HG03025 (cell line): Measurements from ENCODE around the gene CSH1.
"Not testable (repeated sequence)": the region's sequence is repeated elsewhere in the genome, so short reads cannot be mapped to it uniquely, and the experiment has no call there.

Source experiments
- ATAC-seq: cut with Tn5 transposase; IDR thresholded peaks from one replicate; pipeline ENCODE4 v1.9.1; 2021; ENCODE audit warnings: mild to moderate bottlenecking, moderate library complexity; ENCODE audit not compliant: unreplicated experiment, low FRiP score

The CSH1 gene

GRCh38 chr17:63928966-63929695, 32.8 kb upstream of the CSH1 start:
- no peak for ATAC-seq

DNA sequence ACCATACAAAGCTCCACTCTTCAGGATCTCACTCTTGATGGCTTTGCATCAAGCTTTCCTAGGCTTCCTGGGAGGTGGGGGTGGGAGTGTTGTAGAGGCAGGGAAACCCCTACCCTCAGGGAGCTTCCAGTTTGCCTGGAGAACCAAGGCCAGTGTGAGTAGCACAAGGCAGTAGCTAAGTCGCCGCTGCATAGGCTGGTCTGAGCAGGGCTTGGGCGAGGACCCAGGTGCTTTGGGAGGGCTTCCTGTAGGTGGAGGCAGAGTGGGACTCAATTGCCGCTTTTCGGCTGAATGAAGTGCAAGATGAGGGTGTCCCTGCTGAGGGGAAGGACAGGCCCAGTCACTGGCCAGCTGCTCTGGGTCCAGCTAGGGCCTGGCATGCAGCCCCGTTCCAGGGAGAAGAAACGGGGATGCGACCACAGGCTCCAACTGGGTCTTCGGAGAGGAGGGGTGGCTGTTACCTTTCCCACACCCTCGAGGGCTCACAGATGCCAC, 31.8 kb upstream of the CSH1 start:
- ATAC-seq, result no peak

GRCh38 chr17:63927464-63928171, 31.2 kb upstream of the CSH1 start:
- no peak for ATAC-seq

GRCh38 chr17:63926164-63926563, 29.8 kb upstream of the CSH1 start:
- no peak for ATAC-seq

DNA sequence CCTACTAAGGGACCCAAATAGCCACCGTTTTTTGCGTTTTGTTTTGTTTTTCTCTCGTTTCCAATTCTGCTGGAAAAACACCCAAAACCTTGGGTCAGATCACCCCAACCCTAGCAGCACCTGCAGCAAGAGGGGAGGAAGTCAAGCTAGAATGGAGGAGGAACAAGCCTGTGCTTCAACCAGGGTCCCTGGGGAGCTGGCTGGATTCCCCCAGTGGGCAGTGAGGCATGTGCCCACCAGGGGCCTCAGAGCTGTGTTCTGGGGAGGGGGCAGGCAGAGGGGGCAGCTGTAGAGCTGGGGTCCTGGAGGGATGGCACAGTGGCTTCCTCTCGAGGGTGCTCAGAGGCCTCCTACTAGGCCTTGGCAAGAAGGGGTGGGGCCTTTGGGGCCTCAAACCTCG, 29.2 kb upstream of the CSH1 start:
- no peak for ATAC-seq

DNA sequence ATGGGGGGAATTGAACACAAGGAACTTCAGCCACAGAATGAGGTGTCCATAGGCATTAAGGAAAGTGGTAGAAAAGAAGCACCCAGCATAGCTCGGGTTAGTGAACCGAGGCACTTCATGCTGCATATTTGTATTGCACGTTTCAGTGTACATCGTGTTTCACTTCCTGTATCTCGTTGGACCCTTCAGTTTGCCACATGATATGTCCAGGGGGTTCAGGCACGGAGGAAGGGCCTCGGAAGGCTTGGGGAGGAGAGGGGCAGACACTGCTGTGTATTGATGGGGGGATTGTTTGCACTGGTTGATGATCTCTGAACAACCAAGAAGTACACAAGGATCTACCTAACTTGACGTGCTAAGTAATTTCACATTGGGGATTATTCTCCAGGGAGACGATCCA, 26.0 kb upstream of the CSH1 start:
- ATAC-seq, result not testable (repeated sequence)

DNA sequence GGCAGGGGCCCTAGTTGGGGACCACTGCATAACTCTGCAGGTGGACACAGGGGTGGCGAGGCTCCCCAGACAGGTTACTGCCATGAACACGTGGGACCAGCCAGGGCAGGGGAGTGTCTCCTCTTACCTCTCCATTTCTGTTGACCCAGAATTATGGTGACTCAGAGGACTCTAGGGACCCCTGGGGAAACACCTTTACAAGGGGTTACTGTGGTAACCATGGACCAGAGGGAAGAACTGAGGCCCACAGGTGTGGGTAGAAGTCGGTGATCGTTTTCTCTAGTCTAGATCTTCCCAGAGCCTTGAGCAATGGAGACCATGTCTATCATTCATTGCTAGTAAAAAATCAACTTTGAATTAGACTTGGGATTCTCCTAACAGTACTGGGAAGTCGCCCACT, 24.4 kb upstream of the CSH1 start:
- not testable (repeated sequence) for ATAC-seq

GRCh38 chr17:63920050-63920449, 23.7 kb upstream of the CSH1 start:
- ATAC-seq, result not testable (repeated sequence)

GRCh38 chr17:63919311-63919723, 22.9 kb upstream of the CSH1 start:
- no peak for ATAC-seq

- ATAC-seq, result not testable (repeated sequence)
These were observed 22.5 kb upstream of the CSH1 start, which contains the start of gene GH1 for GRCh38 chr17:63918789-63919305. GH1 (minus strand) TSS chr17:63918839; CDS start chr17:63918776, 63 bp downstream.

DNA sequence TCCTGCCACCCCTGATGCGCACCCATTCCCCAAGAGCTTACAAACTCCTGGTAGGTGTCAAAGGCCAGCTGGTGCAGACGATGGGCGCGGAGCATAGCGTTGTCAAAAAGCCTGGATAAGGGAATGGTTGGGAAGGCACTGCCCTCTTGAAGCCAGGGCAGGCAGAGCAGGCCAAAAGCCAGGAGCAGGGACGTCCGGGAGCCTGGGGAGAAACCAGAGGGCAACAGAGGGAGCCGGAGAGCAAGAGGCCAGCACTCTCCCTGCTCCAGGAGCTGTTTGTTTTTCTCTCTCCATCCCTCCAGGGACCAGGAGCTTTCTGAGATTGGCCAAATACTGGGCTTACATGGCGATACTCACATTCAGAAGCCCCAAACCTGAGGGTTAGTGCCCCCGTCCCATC, 21.9 kb upstream of the CSH1 start:
- ATAC-seq, result no peak

- ATAC-seq, result no peak
These were observed 21.3 kb upstream of the CSH1 start for GRCh38 chr17:63917646-63918045.

DNA sequence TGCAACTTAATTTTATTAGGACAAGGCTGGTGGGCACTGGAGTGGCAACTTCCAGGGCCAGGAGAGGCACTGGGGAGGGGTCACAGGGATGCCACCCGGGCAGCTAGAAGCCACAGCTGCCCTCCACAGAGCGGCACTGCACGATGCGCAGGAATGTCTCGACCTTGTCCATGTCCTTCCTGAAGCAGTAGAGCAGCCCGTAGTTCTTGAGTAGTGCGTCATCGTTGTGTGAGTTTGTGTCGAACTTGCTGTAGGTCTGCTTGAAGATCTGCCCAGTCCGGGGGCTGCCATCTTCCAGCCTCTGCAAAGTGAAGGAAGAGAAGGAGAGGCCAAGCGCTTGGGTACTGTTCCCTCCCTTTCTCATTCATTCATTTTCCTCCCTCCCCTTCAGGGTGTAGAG, 20.8 kb upstream of the CSH1 start:
- not testable (repeated sequence) for ATAC-seq

DNA sequence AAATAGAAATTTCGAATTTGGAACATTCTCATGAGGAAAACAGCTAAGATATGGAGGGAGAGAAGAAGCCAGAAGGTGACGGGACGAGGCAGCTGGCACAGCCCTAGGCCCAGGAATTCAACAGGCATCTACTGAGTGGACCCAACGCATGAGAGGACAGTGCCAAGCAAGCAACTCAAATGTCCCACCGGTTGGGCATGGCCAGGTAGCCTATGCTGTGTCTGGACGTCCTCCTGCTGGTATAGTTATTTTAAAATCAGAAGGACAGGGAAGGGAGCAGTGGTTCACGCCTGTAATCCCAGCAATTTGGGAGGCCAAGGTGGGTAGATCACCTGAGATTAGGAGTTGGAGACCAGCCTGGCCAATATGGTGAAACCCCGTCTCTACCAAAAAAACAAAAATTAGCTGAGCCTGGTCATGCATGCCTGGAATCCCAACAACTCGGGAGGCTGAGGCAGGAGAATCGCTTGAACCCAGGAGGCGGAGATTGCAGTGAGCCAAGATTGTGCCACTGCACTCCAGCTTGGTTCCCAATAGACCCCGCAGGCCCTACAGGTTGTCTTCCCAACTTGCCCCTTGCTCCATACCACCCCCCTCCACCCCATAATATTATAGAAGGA, 20.3 kb upstream of the CSH1 start:
- ATAC-seq, result no peak

- ATAC-seq, result not testable (repeated sequence)
These were observed 19.4 kb upstream of the CSH1 start for GRCh38 chr17:63915753-63916152.

DNA sequence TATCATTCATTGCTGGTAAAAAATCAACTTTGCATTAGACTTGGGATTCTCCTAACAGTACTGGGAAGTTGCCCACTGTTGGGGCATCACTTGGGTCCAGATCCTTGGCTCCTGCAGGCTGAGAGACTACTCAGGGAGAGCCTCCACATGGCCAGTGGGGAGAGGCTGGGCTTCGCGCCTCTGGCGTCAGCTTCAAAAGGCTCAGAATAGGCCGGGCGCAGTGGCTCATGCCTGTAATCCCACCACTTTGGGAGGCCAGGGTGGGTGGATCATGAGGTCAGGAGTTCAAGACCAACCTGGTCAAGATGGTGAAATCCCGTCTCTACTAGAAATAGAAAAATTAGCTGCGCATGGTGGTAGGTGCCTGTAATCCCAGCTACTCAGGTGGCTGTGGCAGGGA, 18.1 kb upstream of the CSH1 start:
- no peak for ATAC-seq

GRCh38 chr17:63911657-63912100, 15.3 kb upstream of the CSH1 start:
- no peak for ATAC-seq

- ATAC-seq, result no peak
These were observed 14.8 kb upstream of the CSH1 start, which contains the start of gene CSHL1 for GRCh38 chr17:63911041-63911635. CSHL1 (minus strand) TSS chr17:63911258; CDS start chr17:63911196, 62 bp downstream.

DNA sequence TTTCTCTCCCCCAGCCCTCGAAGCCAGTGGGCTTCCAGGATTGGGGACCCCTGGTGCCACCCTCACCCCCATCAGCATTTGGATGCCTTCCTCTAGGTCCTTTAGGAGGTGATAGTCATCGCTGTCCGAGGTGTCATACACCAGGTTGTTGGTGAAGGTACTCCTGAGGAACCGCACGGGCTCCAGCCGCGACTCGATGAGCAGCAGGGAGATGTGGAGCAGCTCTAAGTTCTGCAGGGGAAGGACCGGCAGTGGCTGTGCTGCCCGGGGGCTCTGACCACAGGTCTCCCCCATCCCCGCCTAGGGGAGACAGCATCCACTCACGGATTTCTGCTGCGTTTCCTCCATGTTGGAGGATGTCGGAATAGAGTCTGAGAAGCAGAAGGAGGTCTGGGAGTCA, 13.7 kb upstream of the CSH1 start:
- ATAC-seq, result no peak

- not testable (repeated sequence) for ATAC-seq
These were observed 13.2 kb upstream of the CSH1 start for GRCh38 chr17:63909586-63909985.
